Measurements from ENCODE around the gene SPATA20.

SPATA20 gene

GRCh38 chr17:50581316-50581715 is 34.3 kb downstream of the SPATA20 start:
- DNase-seq, result no peak

GRCh38 chr17:50582741-50583140 is 35.8 kb downstream of the SPATA20 start:
- DNase-seq, result no peak

GRCh38 chr17:50583641-50584040 is 36.7 kb downstream of the SPATA20 start:
- no peak for DNase-seq

GRCh38 chr17:50584116-50584515 is 37.1 kb downstream of the SPATA20 start:
- DNase-seq, result no peak

GRCh38 chr17:50584749-50585148 is 37.8 kb downstream of the SPATA20 start:
- no peak for DNase-seq

GRCh38 chr17:50585346-50585745 is 38.4 kb downstream of the SPATA20 start:
- DNase-seq, result no peak

- DNase-seq, result no peak
Observed at GRCh38 chr17:50585891-50586290, 38.9 kb downstream of the SPATA20 start.

GRCh38 chr17:50586421-50587247 is 39.7 kb downstream of the SPATA20 start:
- DNase-seq, result no peak

GRCh38 chr17:50587571-50587970 is 40.6 kb downstream of the SPATA20 start:
- DNase-seq, result no peak

- no peak for DNase-seq
Observed at GRCh38 chr17:50588391-50589049, 41.5 kb downstream of the SPATA20 start.

- no peak for DNase-seq
Observed at GRCh38 chr17:50589095-50589705, 42.2 kb downstream of the SPATA20 start.

- no peak for DNase-seq
Observed at GRCh38 chr17:50590946-50591737, 44.2 kb downstream of the SPATA20 start.

GRCh38 chr17:50593321-50593720 is 46.3 kb downstream of the SPATA20 start:
- DNase-seq, result no peak

- no peak for DNase-seq
Observed at GRCh38 chr17:50594128-50594823, 47.3 kb downstream of the SPATA20 start.

- no peak for DNase-seq
Observed at GRCh38 chr17:50594892-50595291, 47.9 kb downstream of the SPATA20 start.

GRCh38 chr17:50596191-50597037 is 49.4 kb downstream of the SPATA20 start:
- no peak for DNase-seq

GRCh38 chr17:50598487-50598886 is 51.5 kb downstream of the SPATA20 start:
- no peak for DNase-seq

GRCh38 chr17:50599606-50600005 is 52.6 kb downstream of the SPATA20 start:
- no peak for DNase-seq

- DNase-seq, result no peak
Observed at GRCh38 chr17:50601823-50602375, 54.9 kb downstream of the SPATA20 start.

- no peak for DNase-seq
Observed at GRCh38 chr17:50602836-50603235, 55.9 kb downstream of the SPATA20 start.

- no peak for DNase-seq
Observed at GRCh38 chr17:50603340-50603739, 56.4 kb downstream of the SPATA20 start.

All from CD4-positive, alpha-beta T cell treated with Interleukin-4 for 1 hour (primary cell).